Suprapubic skin (tissue), 4 donors: Measurements from ENCODE around the gene SNAPC2.

Source experiments
- EP300 ChIP-seq: sonication (generic); formaldehyde crosslinking; IDR thresholded peaks from one replicate; pipeline ENCODE4 v1.6.1; 2017; ENCODE audit warnings: antibody characterized with exemption
- POLR2A ChIP-seq, 2 donors: fragments of 450-650 bp; IDR thresholded peaks; one replicate each; pipeline ENCODE4 v1.6.1; 2017; ENCODE audit warnings: antibody characterized with exemption in 2 of 2, mild to moderate bottlenecking in 2 of 2, moderate library complexity in 2 of 2
- POLR2AphosphoS5 ChIP-seq, 3 donors: sonication (generic); formaldehyde crosslinking; IDR thresholded peaks; one replicate each; pipeline ENCODE4 v1.6.1; 2017; ENCODE audit warnings: antibody characterized with exemption in 3 of 3
- TF ChIP-seq, protein P1 (sequence below), 2 donors: fragments of 200-600 bp in 1 of 2; fragments of 450-650 bp in 1 of 2; sonication (generic) in 1 of 2; IDR thresholded peaks; one replicate each; pipeline ENCODE4 v1.5.1; 2016 to 2019; ENCODE audit warnings: antibody characterized with exemption in 2 of 2, mild to moderate bottlenecking in 1 of 2, moderate library complexity in 1 of 2

DNA sequence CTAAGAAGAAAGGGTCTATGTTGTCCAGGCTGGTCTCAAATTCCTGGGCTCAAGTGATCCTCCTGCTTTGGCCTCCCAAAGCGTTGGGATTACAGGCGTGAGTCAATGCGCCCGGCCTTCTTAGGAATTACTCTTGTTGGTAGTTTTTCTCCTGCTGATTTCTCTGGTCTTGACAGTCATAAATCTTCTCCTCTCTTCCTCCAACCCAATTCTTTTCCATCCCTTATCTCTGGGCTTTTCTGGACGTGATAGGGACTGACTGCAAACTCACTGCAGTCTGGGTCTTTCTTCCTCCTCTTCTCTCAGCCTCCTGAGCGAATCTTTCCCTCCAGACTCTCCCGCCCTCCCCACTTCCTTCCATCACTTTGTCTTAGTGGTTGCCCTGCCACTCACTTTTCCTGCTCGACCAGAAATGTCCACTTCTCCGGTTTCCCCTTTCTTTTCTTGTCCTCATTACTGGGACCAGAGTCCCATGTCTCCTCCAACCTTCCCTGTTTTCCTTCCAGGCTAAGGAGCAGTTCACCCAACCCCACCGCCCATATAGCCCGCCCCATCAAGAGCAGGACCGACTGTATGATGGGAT, 45.2 kb downstream of the SNAPC2 start:
- TF ChIP-seq, protein P1, sequence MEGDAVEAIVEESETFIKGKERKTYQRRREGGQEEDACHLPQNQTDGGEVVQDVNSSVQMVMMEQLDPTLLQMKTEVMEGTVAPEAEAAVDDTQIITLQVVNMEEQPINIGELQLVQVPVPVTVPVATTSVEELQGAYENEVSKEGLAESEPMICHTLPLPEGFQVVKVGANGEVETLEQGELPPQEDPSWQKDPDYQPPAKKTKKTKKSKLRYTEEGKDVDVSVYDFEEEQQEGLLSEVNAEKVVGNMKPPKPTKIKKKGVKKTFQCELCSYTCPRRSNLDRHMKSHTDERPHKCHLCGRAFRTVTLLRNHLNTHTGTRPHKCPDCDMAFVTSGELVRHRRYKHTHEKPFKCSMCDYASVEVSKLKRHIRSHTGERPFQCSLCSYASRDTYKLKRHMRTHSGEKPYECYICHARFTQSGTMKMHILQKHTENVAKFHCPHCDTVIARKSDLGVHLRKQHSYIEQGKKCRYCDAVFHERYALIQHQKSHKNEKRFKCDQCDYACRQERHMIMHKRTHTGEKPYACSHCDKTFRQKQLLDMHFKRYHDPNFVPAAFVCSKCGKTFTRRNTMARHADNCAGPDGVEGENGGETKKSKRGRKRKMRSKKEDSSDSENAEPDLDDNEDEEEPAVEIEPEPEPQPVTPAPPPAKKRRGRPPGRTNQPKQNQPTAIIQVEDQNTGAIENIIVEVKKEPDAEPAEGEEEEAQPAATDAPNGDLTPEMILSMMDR (IDR thresholded peaks at IDR 0.05): no peak
- TF ChIP-seq EP300 (no peak), POLR2A (IDR thresholded peaks at IDR 0.05) (no peak), POLR2AphosphoS5 (IDR thresholded peaks at IDR 0.05) (no peak)
